ENCODE results near the gene ZBTB17. TPM values are rescaled to one million over a fixed set of nuclear protein-coding genes. Genes with fewer than 3 reads are reported as not detected.

Gene ZBTB17
- total and polyA plus RNA-seq, 4 donors: 28.0 to 47.1 (median 44.2) TPM

DNA sequence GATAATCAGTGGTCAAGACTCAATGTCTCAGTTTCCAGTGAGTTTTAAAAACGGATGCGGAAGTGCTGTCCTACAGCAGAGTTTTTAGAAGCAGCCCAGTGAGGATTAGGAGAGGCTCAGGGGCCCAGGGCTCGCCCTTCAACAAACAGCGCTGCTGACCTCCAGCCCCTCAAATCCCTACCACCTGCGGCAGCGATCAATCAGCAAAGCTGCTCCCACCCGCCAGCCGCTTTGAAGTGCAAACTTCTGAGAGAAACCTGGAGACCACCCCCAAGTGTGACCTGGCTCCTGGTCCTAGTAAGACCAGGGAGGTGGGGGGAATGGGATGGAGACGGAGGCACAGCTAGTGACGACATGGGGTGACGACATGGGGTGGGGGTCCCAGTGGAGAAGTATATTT lies 14.4 kb downstream of the ZBTB17 start:
- no peaks in the 10 kb centered on the region for H3K9me3 ChIP-seq (ENCODE audit: control insufficient read depth in 4 of 4, insufficient read depth in 3 of 4, low read length in 3 of 4)
- DNase-seq: no peak
- WGBS, 2 donors: 91 to 93% methylated on average over 11 of the region's 11 CpGs
- peaks cover 0 to 18% (median 0%) of the 10 kb centered on the region in 5 donors for H3K4me1 ChIP-seq (ENCODE audit: control insufficient read depth in 5 of 5, insufficient read depth in 5 of 5, low read length in 5 of 5)
- H3K36me3 ChIP-seq (ENCODE audit: control insufficient read depth in 4 of 4, insufficient read depth in 4 of 4, low read length in 4 of 4): peaks cover 0 to 4% (median 1%) of the 10 kb centered on the region in 4 donors
- ATAC-seq (ENCODE audit: insufficient read depth, low FRiP score): no peak
- H3K27ac ChIP-seq (ENCODE audit: low read depth in 1 of 2, low read length in 1 of 2): no peak overlapping the region
- no peaks in the 10 kb centered on the region for H3K27me3 ChIP-seq (ENCODE audit: control insufficient read depth in 3 of 3, insufficient read depth in 3 of 3, low read length in 2 of 3)
- H3K9ac ChIP-seq (ENCODE audit: insufficient read depth in 1 of 2, low read length in 2 of 2): no peak overlapping the region
- TF ChIP-seq, protein P1, sequence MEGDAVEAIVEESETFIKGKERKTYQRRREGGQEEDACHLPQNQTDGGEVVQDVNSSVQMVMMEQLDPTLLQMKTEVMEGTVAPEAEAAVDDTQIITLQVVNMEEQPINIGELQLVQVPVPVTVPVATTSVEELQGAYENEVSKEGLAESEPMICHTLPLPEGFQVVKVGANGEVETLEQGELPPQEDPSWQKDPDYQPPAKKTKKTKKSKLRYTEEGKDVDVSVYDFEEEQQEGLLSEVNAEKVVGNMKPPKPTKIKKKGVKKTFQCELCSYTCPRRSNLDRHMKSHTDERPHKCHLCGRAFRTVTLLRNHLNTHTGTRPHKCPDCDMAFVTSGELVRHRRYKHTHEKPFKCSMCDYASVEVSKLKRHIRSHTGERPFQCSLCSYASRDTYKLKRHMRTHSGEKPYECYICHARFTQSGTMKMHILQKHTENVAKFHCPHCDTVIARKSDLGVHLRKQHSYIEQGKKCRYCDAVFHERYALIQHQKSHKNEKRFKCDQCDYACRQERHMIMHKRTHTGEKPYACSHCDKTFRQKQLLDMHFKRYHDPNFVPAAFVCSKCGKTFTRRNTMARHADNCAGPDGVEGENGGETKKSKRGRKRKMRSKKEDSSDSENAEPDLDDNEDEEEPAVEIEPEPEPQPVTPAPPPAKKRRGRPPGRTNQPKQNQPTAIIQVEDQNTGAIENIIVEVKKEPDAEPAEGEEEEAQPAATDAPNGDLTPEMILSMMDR (IDR thresholded peaks at IDR 0.05; ENCODE audit: control extremely low read depth, extremely low read depth): no peak
- no peak overlapping the region for H3K4me3 ChIP-seq

DNA sequence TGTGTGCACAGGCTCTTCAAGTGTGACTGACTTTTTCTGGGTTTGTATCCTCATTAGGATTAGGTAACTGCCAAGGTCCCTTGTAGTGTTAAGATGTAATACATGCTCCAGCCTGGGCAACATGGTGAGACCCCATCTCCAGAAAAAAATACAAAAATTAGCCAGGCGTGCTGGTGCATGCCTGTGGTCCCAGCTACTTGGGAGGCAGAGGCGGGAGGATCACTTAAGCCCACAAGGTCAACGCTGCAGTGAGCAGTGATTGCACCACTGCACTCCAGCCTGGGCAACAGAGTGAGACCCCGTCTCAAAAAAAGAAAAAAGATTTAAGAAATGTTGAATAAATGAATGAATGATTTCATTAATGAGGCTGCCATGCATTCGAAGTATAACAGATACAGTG lies 15.1 kb downstream of the ZBTB17 start:
- no peaks in the 10 kb centered on the region for H3K27me3 ChIP-seq (ENCODE audit: control insufficient read depth in 3 of 3, insufficient read depth in 3 of 3, low read length in 2 of 3)
- no peak overlapping the region for H3K27ac ChIP-seq (ENCODE audit: low read depth in 1 of 2, low read length in 1 of 2)
- H3K36me3 ChIP-seq (ENCODE audit: control insufficient read depth in 4 of 4, insufficient read depth in 4 of 4, low read length in 4 of 4): peaks cover 0 to 5% (median 2%) of the 10 kb centered on the region in 4 donors
- ATAC-seq (ENCODE audit: insufficient read depth, low FRiP score): no peak
- peaks cover 0 to 15% (median 0%) of the 10 kb centered on the region in 5 donors for H3K4me1 ChIP-seq (ENCODE audit: control insufficient read depth in 5 of 5, insufficient read depth in 5 of 5, low read length in 5 of 5)
- TF ChIP-seq, protein P1 (IDR thresholded peaks at IDR 0.05; ENCODE audit: control extremely low read depth, extremely low read depth): no peak
- H3K9me3 ChIP-seq (ENCODE audit: control insufficient read depth in 4 of 4, insufficient read depth in 3 of 4, low read length in 3 of 4): no peaks in the 10 kb centered on the region
- DNase-seq: no peak
- no peak overlapping the region for H3K9ac ChIP-seq (ENCODE audit: insufficient read depth in 1 of 2, low read length in 2 of 2)
- WGBS, 2 donors: 91 to 98% methylated on average over 5 of the region's 5 CpGs
- no peak overlapping the region for H3K4me3 ChIP-seq

DNA sequence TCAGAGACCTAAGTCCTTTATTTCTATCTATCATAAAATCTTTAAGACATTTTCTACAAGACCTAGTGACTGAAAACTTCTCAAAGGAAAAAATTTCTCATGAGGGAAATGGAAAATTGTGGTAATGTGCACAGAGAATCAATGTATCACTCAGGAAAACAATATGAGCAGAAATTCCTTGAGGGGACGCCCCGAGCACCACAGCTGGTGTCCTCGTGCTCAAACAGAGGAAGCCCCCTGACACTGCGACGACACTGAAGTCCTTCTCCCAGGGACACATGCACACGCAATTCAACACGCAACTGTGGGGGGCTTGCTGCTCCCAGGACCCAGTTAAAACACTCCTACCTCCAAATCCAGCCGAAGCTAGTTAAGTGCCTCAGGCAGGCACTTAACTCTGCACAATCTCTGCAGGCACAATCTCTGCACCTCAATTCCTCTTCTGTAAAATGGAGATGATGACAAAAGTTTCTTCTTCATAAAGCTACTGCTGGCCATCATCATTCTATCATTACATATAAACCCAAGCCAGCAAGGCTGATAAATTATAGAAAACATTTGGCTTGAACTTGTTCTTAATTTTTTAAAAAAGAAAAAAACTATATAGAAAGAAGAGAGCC lies 16.0 kb downstream of the ZBTB17 start:
- TF ChIP-seq, protein P1 (IDR thresholded peaks at IDR 0.05; ENCODE audit: control extremely low read depth, extremely low read depth): no peak
- Histone ChIP-seq H3K9ac (ENCODE audit: insufficient read depth in 1 of 2, low read length in 2 of 2) (no peak overlapping the region), H3K27ac (ENCODE audit: low read depth in 1 of 2, low read length in 1 of 2) (no peak overlapping the region), H3K4me1 (ENCODE audit: control insufficient read depth in 5 of 5, insufficient read depth in 5 of 5, low read length in 5 of 5) (peaks cover 0 to 13% (median 0%) of the 10 kb centered on the region in 5 donors), H3K27me3 (ENCODE audit: control insufficient read depth in 3 of 3, insufficient read depth in 3 of 3, low read length in 2 of 3) (no peaks in the 10 kb centered on the region), H3K36me3 (ENCODE audit: control insufficient read depth in 4 of 4, insufficient read depth in 4 of 4, low read length in 4 of 4) (peaks cover 0 to 5% (median 2%) of the 10 kb centered on the region in 4 donors), H3K4me3 (no peak overlapping the region), H3K9me3 (ENCODE audit: control insufficient read depth in 4 of 4, insufficient read depth in 3 of 4, low read length in 3 of 4) (no peaks in the 10 kb centered on the region)
- WGBS, 2 donors: 90 to 93% methylated on average over 8 of the region's 8 CpGs
- ATAC-seq (ENCODE audit: insufficient read depth, low FRiP score) (no peak), DNase-seq (no peak)

DNA sequence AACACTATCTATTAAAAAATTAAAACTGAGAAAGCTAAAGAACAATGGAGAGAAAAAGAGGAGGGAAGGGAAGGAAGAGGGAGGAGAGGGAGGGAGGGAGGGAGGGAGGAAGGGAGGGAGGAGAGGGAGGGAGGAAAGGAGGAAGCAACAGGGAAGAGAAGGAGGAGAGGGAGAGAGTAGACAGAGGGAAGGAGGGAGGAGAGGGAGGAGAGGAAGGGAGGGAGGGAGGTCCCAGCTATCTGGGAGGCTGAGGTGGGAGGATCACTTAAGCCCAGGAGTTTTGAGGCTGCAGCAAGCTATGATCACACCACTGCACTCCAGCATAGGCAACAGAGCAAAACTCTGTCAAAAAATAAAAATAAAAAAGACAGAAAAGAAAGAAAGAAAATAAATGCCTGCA lies 16.5 kb downstream of the ZBTB17 start:
- Histone ChIP-seq H3K36me3 (ENCODE audit: control insufficient read depth in 4 of 4, insufficient read depth in 4 of 4, low read length in 4 of 4) (peaks cover 0 to 5% (median 1%) of the 10 kb centered on the region in 4 donors), H3K27ac (ENCODE audit: low read depth in 1 of 2, low read length in 1 of 2) (no peak overlapping the region), H3K27me3 (ENCODE audit: control insufficient read depth in 3 of 3, insufficient read depth in 3 of 3, low read length in 2 of 3) (no peaks in the 10 kb centered on the region), H3K4me1 (ENCODE audit: control insufficient read depth in 5 of 5, insufficient read depth in 5 of 5, low read length in 5 of 5) (peaks cover 0 to 16% (median under 1%) of the 10 kb centered on the region in 5 donors), H3K9me3 (ENCODE audit: control insufficient read depth in 4 of 4, insufficient read depth in 3 of 4, low read length in 3 of 4) (no peaks in the 10 kb centered on the region), H3K4me3 (no peak overlapping the region), H3K9ac (ENCODE audit: insufficient read depth in 1 of 2, low read length in 2 of 2) (no peak overlapping the region)
- TF ChIP-seq, protein P1 (IDR thresholded peaks at IDR 0.05; ENCODE audit: control extremely low read depth, extremely low read depth): no peak
- no peak for DNase-seq
- ATAC-seq (ENCODE audit: insufficient read depth, low FRiP score): no peak

All from lung (tissue), 12 donors.